CD4-positive, alpha-beta T cell treated with Interleukin-10 for 1 hour (primary cell): ENCODE measurements around the gene BCL2L13.
"Not testable (repeated sequence)": the region's sequence is repeated elsewhere in the genome, so short reads cannot be mapped to it uniquely, and the experiment has no call there.

Experiments used
- DNase-seq: peaks from one replicate; pipeline ENCODE4 v3.0.0-alpha.2; 2020

The BCL2L13 gene

DNA sequence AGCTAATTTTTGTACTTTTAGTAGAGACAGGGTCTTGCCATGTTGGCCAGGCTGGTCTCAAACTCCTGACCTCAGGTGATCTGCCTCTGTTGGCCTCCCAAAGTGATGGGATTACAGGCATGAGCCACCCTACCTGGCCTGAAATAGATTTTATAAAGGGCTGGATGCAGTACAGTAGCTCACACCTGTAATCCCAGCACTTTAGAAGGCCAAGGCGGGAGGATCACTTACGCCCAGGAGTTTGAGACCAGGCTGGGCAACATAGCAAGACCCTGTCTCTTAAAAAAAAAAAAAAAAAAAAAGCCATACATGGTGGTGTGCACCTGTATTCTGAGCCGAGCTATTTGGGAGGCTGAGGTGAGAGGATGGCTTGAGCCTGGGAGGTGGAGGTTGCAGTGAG, 59.7 kb downstream of the BCL2L13 start:
- not testable (repeated sequence) for DNase-seq

DNA sequence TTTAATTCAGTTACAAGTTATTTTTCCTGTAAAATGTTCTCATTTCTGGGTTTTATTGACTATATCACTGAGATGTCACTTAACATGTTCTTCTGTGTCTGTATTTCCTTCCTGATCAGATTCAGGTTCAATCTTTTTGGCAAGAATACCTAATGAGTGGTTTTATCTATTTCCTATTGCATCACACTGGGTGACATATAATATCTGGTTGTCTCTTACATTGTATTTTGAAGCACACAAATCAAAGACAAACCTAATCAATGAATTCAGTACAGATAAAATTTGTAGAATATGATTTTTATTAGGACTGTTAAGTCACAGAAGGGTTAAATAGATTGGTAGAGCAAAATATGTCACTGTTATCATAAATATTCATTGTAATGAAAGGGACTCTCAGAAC, 60.4 kb downstream of the BCL2L13 start:
- DNase-seq: no peak

DNA sequence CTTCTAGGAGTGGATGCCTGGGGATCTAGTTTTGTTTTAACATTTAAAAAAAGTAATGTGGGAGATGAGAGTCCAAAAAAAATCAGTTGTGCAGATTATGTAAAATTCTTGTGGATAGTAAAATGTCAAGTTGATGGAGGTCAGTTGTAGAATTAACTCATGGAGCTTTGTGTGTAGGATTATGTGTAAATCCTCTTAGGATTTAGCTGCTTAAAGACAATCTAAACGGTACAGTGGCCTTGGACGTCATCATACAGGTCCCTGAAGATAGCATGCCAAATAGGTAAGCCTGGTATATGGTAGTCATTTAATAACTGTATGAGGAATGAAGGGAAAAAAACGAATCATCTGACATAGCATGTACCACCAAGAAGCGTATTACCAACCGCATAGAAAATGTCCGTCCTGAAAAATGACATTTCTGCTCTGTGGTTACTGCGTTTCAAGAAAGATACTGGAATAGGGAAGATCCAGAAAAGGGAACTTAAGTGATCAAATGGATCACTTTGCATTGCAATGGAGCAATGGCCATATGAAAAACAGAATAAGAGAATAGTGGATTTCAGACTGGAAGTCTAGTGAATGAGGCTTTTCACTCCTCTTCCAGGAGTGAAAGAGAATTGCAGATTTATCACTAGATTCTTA, 61.3 kb downstream of the BCL2L13 start:
- DNase-seq: no peak

DNA sequence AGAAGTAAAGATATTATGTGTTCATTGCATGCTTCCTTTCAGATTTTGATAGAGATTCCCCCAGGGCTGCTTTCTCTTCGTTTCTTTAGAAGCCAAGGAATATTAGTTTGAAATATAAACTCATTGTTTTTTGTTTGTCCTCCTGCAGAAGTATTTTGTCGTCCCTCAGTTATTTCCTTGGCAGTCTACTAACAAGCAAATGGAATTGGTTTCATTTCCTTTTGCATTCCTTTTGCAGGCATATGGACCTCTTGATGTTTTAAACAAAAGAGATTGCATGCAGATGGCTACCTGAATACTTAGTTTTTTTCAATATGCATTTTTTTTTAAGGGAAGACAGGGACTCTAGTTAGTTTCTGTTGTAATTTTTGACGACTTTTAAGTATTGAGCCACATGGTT, 62.2 kb downstream of the BCL2L13 start:
- DNase-seq: no peak

DNA sequence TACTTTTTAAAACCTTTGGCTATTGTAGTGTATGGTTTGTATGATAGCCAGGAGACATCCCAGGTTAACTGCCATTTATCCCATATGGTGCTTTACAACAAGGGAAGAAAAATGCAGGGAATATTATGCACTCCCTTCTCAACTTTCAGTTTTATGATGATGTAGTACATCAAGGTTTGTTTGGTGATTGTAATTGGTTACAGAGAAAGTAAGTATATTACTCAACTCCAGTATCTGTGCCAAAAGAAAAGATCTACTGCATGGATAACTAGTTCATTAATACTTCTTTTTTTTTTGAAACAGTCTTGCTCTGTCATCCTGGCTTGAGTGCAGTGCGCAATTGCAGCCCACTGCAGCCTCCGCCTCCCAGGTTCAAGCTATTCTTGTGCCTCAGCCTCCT, 65.3 kb downstream of the BCL2L13 start:
- DNase-seq: no peak

DNA sequence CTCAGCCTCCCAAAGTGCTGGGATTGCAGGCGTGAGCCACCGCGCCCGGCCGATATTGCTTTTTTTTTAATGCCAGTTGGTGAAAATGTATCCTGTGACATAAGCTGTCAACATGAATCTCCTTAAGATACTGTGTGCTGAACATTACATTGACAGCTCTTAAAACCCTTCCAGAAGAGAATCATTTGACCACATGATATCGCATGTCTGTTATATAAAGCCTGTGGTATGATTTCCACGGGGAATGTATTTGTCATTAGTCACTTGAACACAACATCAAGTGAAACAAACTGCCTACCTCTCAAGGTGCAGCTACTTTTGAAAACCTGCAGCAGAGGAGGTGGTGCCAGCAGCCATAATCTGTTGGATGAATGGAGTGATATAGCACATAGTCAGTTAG, 67.0 kb downstream of the BCL2L13 start:
- no peak for DNase-seq

DNA sequence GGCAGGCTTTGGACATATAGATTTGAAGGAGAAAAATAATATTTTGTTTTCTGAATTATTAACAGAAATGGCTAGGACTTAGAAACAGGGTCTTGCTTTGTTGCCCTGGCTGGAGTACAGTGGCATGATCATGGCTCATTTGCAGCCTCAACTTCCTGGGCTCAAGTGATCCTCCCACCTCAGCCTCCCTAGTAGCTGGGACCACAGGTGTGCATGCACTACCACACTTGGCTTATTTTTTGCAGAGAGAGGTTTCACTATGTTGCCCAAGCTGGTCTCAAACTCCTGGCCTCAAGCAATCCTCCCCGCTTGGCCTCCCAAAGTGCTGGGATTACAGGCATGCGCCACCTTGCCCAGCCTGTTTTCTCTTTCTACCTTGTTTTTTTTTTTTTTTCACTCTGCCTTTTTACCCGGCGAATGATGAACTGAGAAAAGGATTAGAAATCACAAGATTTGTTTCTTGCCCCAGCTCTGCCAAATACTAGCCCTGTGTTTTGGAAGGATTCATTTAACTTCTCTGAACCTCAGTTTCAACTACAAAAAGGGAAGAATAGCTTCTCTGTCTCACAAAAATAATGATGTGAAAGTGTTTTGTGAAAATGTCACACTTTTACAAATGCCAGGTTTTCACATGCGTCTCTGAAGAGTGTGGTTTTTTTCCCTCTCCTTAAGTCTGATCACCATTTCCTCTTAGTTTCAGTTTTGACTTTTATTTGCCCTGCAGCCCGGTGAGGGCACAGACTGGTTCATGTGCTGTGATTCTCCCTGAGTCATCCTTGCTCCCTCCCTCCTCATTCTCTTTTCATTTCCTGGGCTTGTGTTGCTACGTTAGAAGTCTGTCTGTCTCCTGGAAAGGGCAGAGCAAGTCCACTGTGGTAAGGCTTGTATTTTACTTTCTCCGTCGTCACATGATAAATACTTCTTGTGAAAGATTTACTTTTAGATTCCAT, 67.7 kb downstream of the BCL2L13 start:
- DNase-seq: peak; percentile 32

DNA sequence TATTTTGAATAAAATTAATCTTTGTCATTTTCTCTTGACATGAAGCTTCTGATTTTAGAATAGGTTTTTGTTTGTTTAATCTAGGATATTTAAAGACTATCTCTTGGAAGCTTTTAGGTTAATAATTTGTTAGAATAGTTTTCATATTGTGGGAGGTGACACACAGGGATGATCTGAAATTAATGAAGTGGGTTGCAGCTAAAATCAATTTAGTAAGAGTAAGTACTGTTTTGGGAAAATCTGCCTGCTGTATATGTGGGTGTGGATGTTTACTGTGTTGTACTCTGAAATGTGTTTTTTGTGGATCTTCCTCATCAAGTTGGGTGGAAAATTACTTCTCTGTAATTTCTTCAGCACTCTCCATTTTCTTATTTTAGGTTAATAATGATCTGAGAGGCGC, 68.4 kb downstream of the BCL2L13 start:
- no peak for DNase-seq

DNA sequence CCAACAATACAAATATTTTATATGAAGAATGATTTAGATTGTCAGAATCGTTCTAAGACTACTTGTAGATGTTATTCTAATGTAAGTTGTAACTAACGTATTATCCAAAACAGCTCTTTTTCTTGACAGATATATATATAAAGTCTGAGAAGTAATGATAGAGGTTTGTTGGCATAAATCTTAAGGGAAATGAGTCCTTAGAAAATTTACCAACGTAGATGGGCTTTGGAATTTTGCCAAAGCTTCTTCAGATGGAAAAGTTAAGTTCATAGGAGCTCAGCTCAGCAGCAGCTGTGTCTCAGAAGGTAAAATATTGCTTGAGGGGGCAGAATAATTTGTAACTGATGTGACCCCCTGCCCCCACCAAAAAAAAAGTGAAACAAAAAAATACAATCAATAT, 69.0 kb downstream of the BCL2L13 start:
- DNase-seq: no peak

DNA sequence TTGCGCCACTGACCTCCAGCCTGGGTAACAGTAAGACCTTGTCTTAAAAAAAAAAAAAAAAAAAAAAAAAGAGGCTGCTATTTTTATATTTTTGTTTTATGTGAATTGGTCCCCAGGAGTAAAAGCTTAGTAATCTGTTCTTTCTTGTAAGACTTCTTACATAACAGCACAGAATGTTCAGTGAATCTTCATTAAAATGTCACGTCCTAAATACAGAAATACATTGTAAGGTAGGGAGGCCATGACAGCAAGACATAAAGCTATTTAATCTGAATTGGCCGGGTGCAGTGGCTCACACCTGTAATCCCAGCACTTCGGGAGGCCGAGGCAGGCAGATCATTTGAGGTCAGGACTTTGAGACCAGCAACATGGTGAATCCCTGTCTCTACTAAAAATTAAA, 71.5 kb downstream of the BCL2L13 start:
- no peak for DNase-seq

DNA sequence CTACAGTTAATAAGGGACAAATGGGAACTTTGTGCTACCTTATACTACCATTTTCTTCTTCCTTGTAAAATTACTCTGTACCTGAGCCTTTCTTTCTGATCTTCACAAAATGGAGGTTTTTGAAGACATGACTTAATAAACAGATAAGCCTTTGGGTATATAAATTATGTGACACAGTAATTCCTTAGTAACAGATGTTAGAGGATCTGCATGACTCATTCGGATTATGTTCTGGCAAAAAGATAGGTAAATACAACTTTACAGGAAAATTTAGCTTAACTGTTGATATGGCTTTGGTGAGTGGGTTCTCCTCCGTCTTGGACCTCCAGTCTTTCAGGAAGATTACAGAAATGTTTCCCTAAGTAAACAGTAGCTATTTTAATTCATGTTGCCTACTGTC, 73.9 kb downstream of the BCL2L13 start:
- no peak for DNase-seq

DNA sequence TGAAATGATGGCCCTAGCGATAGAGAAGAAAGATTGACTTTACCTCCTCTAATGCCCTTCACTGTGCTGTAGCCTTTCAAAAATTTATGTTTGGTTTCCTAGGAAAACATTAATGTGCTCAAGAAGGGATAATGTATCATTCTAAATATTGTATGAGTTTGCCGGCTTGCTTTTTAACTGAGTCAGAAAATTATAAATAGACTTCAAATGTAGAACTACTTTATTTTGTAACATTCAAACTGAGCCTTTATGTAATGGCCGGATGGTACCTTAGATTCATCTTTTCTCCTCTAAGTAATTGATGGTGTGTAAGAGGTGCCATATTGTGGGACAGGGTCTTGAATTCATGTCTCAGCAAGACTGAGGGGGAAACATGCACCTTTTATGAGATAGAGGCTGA, 78.0 kb downstream of the BCL2L13 start:
- no peak for DNase-seq

DNA sequence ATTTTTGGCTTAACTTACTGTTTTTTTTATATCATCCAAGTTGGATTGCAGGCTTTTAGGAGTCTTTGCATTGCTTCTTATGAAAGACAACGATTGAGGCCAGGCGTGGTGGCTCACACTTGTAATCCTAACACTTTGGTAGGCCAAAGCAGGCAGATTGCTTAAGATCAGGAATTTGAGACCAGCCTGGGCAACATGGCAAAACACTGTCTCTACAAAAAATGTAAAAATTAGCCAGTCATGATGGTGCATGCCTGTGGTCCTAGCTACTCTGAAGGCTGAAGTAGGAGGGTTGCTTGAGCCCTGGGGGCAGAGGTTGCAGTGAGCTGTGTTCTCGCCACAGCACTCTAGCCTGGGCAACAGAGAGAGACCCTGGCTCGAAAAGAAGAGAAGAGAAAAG, 79.2 kb downstream of the BCL2L13 start:
- no peak for DNase-seq

DNA sequence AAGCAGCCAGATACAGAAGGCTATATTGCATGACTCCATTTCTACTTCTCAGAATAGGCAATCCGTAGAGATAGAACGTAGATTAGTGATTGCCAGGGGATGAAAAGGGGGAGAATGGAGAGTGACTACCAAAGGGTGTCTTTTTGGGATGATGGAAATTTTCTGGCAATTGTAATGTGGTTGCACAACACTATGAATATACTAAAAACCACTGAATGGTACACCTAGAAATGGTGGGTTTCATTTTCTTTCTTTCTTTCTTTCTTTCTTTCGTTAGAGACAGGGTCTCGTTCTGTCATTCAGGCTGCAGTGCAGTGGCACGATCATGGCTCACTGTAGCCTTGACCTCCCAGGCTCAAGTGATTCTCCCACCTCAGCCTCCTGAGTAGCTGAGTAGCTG, 81.4 kb downstream of the BCL2L13 start:
- no peak for DNase-seq

DNA sequence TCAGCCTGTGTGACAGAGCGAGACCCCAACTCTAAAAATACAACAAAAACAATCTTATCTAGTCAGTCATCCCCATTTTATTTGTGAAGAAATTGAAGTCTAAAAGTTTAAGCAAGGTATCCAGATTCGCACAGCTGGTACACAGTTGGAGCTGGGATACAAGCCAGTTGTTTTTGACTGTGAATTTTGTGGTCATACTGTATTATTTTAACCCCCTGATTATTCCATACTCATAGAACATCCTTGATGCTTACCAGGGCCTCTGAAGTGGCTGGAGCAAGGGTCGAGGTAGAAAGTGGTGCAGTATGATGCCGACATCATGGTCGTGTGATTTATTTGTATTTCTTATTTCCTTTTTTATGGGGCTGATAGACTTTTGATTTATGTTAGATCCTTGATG, 85.7 kb downstream of the BCL2L13 start:
- no peak for DNase-seq

DNA sequence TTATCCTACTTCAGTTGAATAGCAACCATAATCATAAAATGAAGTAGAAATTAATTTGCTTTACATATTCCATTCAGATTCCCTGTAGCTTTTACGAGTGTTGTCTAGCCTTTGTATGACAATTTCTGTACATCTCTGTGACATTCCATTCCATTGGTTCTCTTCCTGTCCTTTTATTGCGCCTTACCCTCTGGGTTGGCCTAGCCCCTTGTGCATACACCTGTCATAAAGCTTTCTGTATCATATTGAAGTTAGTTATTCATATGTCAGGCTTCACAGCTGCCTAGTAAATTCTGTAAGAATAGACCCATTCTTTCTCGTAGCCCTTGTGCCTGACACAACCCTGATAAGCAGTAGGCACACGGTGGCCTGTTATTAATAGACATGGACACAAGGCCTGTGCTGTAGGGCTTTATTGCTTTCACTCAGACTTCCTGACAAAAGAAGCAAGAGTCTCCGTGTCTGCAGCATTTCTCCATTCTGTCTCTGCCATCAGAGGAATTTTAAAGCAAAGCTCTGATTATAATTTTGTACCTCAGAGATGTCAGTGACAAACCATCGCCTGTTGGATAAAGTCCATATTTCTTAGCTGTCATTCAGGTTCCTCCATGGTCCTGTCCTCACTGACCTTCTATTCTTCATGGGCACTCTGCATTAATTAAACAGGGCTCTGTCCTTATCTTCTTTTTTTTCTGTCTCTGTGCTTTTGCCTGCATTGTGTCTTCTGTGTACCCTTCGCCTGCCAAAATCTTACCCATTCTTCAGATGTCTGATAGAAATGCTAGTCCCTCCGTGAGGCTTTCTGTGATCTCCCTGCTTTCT, 86.3 kb downstream of the BCL2L13 start:
- no peak for DNase-seq

DNA sequence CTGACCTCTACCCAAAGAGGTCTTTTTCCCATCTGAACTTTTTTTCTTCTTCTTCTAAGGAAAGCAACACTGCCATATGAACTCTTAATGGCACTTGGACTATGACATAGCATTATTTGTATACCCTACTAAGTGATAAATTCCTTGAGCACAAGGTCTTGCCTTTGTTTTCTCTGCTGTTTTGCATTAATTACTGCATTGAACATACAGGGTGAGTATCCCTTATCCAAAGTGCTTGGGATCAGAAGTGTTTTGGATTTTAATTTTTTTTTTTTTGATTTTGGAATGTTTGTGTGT, 86.9 kb downstream of the BCL2L13 start:
- DNase-seq: no peak

DNA sequence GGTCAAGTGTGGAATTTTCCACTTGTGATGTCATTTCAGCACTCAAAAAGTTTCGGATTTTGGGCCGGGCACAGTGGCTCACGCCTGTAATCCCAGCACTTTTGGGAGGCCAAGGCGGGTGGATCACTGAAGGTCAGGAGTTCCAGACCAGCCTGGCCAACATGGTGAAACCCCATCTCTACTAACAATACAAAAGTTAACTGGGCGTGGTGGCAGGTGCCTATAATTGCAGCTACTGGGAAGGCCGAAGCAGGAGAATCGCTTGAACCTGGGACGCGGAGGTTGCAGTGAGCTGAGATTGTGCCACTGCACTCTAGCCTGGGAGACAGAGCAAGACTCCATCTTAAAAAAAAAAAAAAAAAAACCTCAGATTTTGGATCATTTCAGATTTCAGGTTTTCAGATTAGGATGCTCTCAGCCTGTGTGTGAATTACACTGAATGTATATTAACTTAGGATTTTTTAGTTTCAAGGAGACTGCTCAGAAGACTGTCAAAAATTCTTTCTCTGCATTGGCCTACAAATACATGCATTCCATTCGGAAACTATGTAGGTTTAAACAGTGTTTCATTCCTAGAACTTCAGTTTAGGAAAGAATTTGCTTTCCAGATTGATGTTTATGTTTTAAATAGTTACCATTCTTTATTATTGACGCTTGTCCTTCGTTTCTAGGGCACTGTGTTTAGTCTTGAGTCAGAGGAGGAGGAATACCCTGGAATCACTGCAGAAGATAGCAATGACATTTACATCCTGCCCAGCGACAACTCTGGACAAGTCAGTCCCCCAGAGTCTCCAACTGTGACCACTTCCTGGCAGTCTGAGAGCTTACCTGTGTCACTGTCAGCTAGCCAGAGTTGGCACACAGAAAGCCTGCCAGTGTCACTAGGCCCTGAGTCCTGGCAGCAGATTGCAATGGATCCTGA, 87.7 kb downstream of the BCL2L13 start:
- DNase-seq: no peak

DNA sequence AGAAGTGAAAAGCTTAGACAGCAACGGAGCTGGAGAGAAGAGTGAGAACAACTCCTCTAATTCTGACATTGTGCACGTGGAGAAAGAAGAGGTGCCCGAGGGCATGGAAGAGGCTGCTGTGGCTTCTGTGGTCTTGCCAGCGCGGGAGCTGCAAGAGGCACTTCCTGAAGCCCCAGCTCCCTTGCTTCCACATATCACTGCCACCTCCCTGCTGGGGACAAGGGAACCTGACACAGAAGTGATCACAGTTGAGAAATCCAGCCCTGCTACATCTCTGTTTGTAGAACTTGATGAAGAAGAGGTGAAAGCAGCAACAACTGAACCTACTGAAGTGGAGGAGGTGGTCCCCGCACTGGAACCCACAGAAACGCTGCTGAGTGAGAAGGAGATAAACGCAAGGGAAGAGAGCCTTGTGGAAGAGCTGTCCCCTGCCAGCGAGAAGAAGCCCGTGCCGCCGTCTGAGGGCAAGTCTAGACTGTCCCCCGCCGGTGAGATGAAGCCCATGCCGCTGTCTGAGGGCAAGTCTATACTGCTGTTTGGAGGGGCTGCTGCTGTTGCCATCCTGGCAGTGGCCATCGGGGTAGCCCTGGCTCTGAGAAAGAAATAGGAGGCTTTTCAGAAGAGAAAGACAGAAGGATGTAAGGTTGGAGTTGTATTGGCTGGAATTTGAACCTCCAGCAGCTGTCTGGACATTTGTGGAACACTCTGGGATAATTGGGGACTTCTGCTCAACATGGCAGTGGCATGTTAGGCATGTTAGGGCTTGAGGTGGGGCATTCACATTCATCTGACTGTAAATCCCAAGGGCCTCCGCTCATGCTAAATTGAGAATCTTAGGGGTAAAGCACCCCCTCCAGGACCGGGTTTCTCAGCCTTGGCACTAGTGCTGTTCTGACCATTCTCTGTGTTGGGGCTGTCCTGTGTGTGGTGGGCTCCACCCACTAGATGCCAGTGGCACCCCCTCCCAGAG, 88.7 kb downstream of the BCL2L13 start:
- DNase-seq: no peak

DNA sequence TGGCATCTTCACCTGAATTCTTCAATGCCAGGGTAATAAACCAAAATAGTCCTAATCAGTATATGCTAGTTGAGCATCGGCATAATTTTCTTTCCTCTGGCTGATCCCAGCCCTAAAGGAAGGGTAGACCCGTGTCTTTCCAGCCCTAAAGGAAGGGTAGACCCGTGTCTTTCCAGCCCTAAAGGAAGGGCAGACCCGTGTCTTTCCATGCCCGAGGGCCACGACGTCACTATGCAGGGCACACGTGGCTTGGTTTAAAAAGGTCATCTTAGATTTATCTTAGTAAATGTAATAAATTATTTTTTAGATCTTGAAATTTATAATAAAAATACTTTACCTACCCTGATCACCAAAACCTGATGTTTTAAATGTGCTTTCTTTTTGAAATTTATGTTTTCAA, 90.2 kb downstream of the BCL2L13 start:
- no peak for DNase-seq

DNA sequence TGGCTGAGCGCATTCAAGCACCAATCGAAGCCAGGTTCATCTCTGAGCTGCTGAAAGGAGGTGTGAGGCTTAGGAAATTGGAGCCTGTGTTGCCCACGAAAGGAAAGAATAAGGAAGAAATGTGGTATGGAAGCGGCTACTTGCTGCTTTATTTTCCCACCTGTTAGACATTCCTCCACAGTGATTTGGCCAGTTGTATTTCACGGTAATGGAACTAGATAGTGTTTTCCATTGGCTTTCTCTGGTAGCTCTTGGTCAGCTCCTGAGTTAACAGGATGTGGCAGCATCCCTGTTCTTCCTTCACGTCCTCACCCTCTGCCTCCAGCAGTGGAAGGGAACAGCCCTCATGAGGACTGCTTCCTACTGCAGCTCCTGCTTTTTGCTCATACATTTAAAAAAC, 91.0 kb downstream of the BCL2L13 start:
- no peak for DNase-seq
